Astrocyte (in vitro differentiated cells and primary cell): ENCODE data around the gene MEGF10. TPM values are rescaled to one million over a fixed set of nuclear protein-coding genes. Genes with fewer than 3 reads are reported as not detected.

Source experiments
- DNase-seq: peaks from one replicate; pipeline ENCODE4 v3.0.0-alpha.2; 2010; ENCODE audit warnings: low read depth
- FAIRE-seq: peaks from 2 replicates; lab custom pipeline; 2011; peaks lifted over from hg19 to GRCh38; lab: Jason Lieb, UNC
- H2AFZ ChIP-seq: 2 replicates; pipeline ENCODE4 v1.6.0; 2012; ENCODE audit warnings: low read depth, low read length, inconsistent platforms
- H3K27ac ChIP-seq: 2 replicates; pipeline ENCODE4 v1.5.1; 2011; ENCODE audit warnings: low read depth, low read length, inconsistent platforms
- H3K27me3 ChIP-seq: 2 replicates; pipeline ENCODE4 v1.6.0; 2011; ENCODE audit warnings: low read length, inconsistent platforms; ENCODE audit not compliant: insufficient read depth
- H3K36me3 ChIP-seq: 2 replicates; pipeline ENCODE4 v1.5.1; 2011; ENCODE audit warnings: low read length, inconsistent platforms; ENCODE audit not compliant: insufficient read depth
- H3K4me1 ChIP-seq: 2 replicates; pipeline ENCODE4 v1.5.1; 2011; ENCODE audit warnings: low read length, inconsistent platforms; ENCODE audit not compliant: insufficient read depth
- H3K4me2 ChIP-seq: 2 replicates; pipeline ENCODE4 v1.6.0; 2012; ENCODE audit warnings: low read length, inconsistent platforms
- H3K4me3 ChIP-seq: 2 replicates; pipeline ENCODE4 v1.5.1; 2011; ENCODE audit warnings: low read depth, mild to moderate bottlenecking, low read length, inconsistent platforms; ENCODE audit not compliant: insufficient read depth
- H3K79me2 ChIP-seq: 2 replicates; pipeline ENCODE4 v1.6.0; 2012; ENCODE audit warnings: mild to moderate bottlenecking, low read length, inconsistent platforms; ENCODE audit not compliant: insufficient read depth
- H3K9ac ChIP-seq: 2 replicates; pipeline ENCODE4 v1.6.0; 2012; ENCODE audit warnings: mild to moderate bottlenecking, low read length, inconsistent platforms
- H3K9me3 ChIP-seq: 2 replicates; pipeline ENCODE4 v1.5.1; 2012; ENCODE audit warnings: low read depth, mild to moderate bottlenecking, low read length, inconsistent platforms; ENCODE audit not compliant: insufficient read depth
- H4K20me1 ChIP-seq: 2 replicates; pipeline ENCODE4 v1.6.0; 2012; ENCODE audit warnings: low read length, inconsistent platforms; ENCODE audit not compliant: insufficient read depth
- H3K27ac Mint-ChIP-seq: one replicate; pipeline ENCODE4 v1.8.0; 2021; ENCODE audit warnings: mild to moderate bottlenecking, mixed read lengths; ENCODE audit not compliant: unreplicated experiment
- H3K27me3 Mint-ChIP-seq: one replicate; pipeline ENCODE4 v1.8.0; 2021; ENCODE audit warnings: low read depth, mixed read lengths; ENCODE audit not compliant: unreplicated experiment
- H3K36me3 Mint-ChIP-seq: one replicate; pipeline ENCODE4 v1.8.0; 2021; ENCODE audit warnings: low read depth, mixed read lengths; ENCODE audit not compliant: unreplicated experiment
- H3K4me1 Mint-ChIP-seq: one replicate; pipeline ENCODE4 v1.8.0; 2021; ENCODE audit warnings: low read depth, mixed read lengths; ENCODE audit not compliant: unreplicated experiment
- H3K4me3 Mint-ChIP-seq: one replicate; pipeline ENCODE4 v1.8.0; 2021; ENCODE audit warnings: mild to moderate bottlenecking, moderate library complexity, mixed read lengths; ENCODE audit not compliant: unreplicated experiment
- H3K9me3 Mint-ChIP-seq: one replicate; pipeline ENCODE4 v1.8.0; 2021; ENCODE audit warnings: mild to moderate bottlenecking, mixed read lengths; ENCODE audit not compliant: unreplicated experiment
- CTCF ChIP-seq: IDR thresholded peaks from 2 replicates; pipeline ENCODE4 v1.5.1; 2011; ENCODE audit warnings: low read depth, mild to moderate bottlenecking, inconsistent platforms, low read length, moderate library complexity; ENCODE audit not compliant: insufficient read depth
- EZH2 ChIP-seq: IDR thresholded peaks from 2 replicates; pipeline ENCODE4 v1.6.1; 2012; ENCODE audit warnings: mild to moderate bottlenecking, low read length, inconsistent platforms; ENCODE audit not compliant: insufficient read depth
- total RNA-seq: library from RNA; stranded (reverse); gene quantifications from 2 replicates; pipeline ENCODE4 v1.2.1, GENCODE V29; 2021

Gene MEGF10
- total RNA-seq, 1 donor from 2014 or later, result 15.8 TPM

- TF ChIP-seq CTCF (no peak), EZH2 (no peak)
- no peak overlapping the region for H3K4me3 ChIP-seq
- Mint-ChIP-seq H3K4me1 (peaks cover 25% of the 10 kb centered on the region), H3K27ac (no peak overlapping the region), H3K36me3 (peaks cover 1% of the 10 kb centered on the region), H3K9me3 (no peaks in the 10 kb centered on the region), H3K27me3 (no peaks in the 10 kb centered on the region), H3K4me3 (no peak overlapping the region)
- no peaks in the 10 kb centered on the region for H3K79me2 ChIP-seq
- no peak overlapping the region for H3K27ac ChIP-seq
- no peak overlapping the region for H2AFZ ChIP-seq
- no peak overlapping the region for H3K4me2 ChIP-seq
- H3K27me3 ChIP-seq, result no peaks in the 10 kb centered on the region
- H4K20me1 ChIP-seq, result no peaks in the 10 kb centered on the region
- H3K36me3 ChIP-seq, result no peaks in the 10 kb centered on the region
- no peaks in the 10 kb centered on the region for H3K9me3 ChIP-seq
- DNase-seq (no peak), FAIRE-seq (no peak)
- H3K4me1 ChIP-seq, result peaks cover 6% of the 10 kb centered on the region
- no peak overlapping the region for H3K9ac ChIP-seq
These were observed 119.5 kb downstream of the MEGF10 start for GRCh38 chr5:127409921-127410675.

- Histone ChIP-seq H3K9ac (no peak overlapping the region), H3K4me2 (no peak overlapping the region), H3K9me3 (no peaks in the 10 kb centered on the region), H3K27ac (no peak overlapping the region), H3K4me3 (no peak overlapping the region), H3K27me3 (no peaks in the 10 kb centered on the region), H4K20me1 (no peaks in the 10 kb centered on the region), H3K36me3 (no peaks in the 10 kb centered on the region), H2AFZ (no peak overlapping the region), H3K4me1 (peaks cover 6% of the 10 kb centered on the region), H3K79me2 (no peaks in the 10 kb centered on the region)
- no peak for TF ChIP-seq CTCF
- no peak for TF ChIP-seq EZH2
- Mint-ChIP-seq H3K27me3 (no peaks in the 10 kb centered on the region), H3K9me3 (no peaks in the 10 kb centered on the region), H3K36me3 (peaks cover 1% of the 10 kb centered on the region), H3K4me1 (peaks cover 25% of the 10 kb centered on the region), H3K27ac (no peak overlapping the region), H3K4me3 (no peak overlapping the region)
- FAIRE-seq (no peak), DNase-seq (no peak)
These were observed 120.4 kb downstream of the MEGF10 start for GRCh38 chr5:127410959-127411358.

- H3K9ac ChIP-seq, result no peak overlapping the region
- H3K36me3 ChIP-seq, result no peaks in the 10 kb centered on the region
- DNase-seq (no peak), FAIRE-seq (no peak)
- no peak overlapping the region for H3K27ac ChIP-seq
- no peak overlapping the region for H3K4me3 Mint-ChIP-seq
- H3K4me1 ChIP-seq, result peaks cover 3% of the 10 kb centered on the region
- no peaks in the 10 kb centered on the region for H4K20me1 ChIP-seq
- no peak overlapping the region for H2AFZ ChIP-seq
- TF ChIP-seq EZH2 (no peak), CTCF (no peak)
- no peaks in the 10 kb centered on the region for H3K79me2 ChIP-seq
- H3K27me3 Mint-ChIP-seq, result no peaks in the 10 kb centered on the region
- peaks cover 23% of the 10 kb centered on the region for H3K4me1 Mint-ChIP-seq
- no peaks in the 10 kb centered on the region for H3K27me3 ChIP-seq
- H3K9me3 ChIP-seq, result no peaks in the 10 kb centered on the region
- H3K4me3 ChIP-seq, result no peak overlapping the region
- H3K4me2 ChIP-seq, result no peak overlapping the region
- peaks cover 1% of the 10 kb centered on the region for H3K36me3 Mint-ChIP-seq
- H3K27ac Mint-ChIP-seq, result no peak overlapping the region
- H3K9me3 Mint-ChIP-seq, result no peaks in the 10 kb centered on the region
These were observed 120.8 kb downstream of the MEGF10 start for GRCh38 chr5:127411381-127411780.
